KOPT-K1 (cell line): ENCODE data around the gene UBASH3B.

Experiments
- H3K27ac ChIP-seq: fragments of 200-600 bp; sonication (generic); 2 replicates; pipeline ENCODE4 v1.5.1; 2016; ENCODE audit warnings: antibody characterized with exemption, mild to moderate bottlenecking, low read depth, low read length; ENCODE audit not compliant: poor library complexity, severe bottlenecking
- H3K36me3 ChIP-seq: fragments of 200-600 bp; sonication (generic); 2 replicates; pipeline ENCODE4 v1.5.1; 2017; ENCODE audit warnings: antibody characterized with exemption, mild to moderate bottlenecking, low read length, moderate library complexity; ENCODE audit not compliant: insufficient read depth
- H3K9me3 ChIP-seq: fragments of 200-600 bp; sonication (generic); 2 replicates; pipeline ENCODE4 v1.5.1; 2017; ENCODE audit warnings: antibody characterized with exemption, low read length, mild to moderate bottlenecking; ENCODE audit not compliant: insufficient read depth, poor library complexity, severe bottlenecking

Gene UBASH3B

GRCh38 chr11:122789907-122790306 lies 134.4 kb downstream of the UBASH3B start:
- Histone ChIP-seq H3K9me3 (no peaks in the 10 kb centered on the region), H3K27ac (no peak overlapping the region), H3K36me3 (peaks cover 99% of the 10 kb centered on the region)

- H3K9me3 ChIP-seq, result no peaks in the 10 kb centered on the region
- peaks cover 99% of the 10 kb centered on the region for H3K36me3 ChIP-seq
- H3K27ac ChIP-seq, result no peak overlapping the region
These were observed 135.9 kb downstream of the UBASH3B start for GRCh38 chr11:122791411-122791810.

GRCh38 chr11:122791836-122792235 lies 136.3 kb downstream of the UBASH3B start:
- Histone ChIP-seq H3K9me3 (no peaks in the 10 kb centered on the region), H3K36me3 (peaks cover 100% of the 10 kb centered on the region), H3K27ac (no peak overlapping the region)

DNA sequence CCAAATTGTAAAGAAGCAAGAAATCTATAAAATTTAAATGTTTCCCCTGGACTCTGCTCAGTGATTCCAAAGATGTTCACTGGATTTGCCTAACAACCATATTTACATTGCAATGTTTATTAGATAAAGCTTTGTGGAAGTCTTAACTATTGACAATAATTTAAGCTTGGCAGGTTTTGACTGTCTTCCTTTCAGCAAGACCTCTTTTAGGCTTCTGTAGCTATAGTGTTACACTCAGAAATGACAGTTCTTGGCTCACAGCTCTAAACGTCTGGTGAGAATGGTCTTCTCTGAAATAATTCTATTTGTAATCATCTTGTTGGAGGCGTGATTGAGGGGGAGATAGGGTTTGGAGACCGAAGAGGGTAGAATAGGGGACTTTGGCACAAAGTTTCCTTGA lies 138.0 kb downstream of the UBASH3B start:
- H3K36me3 ChIP-seq, result peaks cover 100% of the 10 kb centered on the region
- no peaks in the 10 kb centered on the region for H3K9me3 ChIP-seq
- no peak overlapping the region for H3K27ac ChIP-seq

GRCh38 chr11:122795307-122795706 lies 139.8 kb downstream of the UBASH3B start:
- H3K9me3 ChIP-seq, result no peaks in the 10 kb centered on the region
- no peak overlapping the region for H3K27ac ChIP-seq
- H3K36me3 ChIP-seq, result peaks cover 97% of the 10 kb centered on the region

DNA sequence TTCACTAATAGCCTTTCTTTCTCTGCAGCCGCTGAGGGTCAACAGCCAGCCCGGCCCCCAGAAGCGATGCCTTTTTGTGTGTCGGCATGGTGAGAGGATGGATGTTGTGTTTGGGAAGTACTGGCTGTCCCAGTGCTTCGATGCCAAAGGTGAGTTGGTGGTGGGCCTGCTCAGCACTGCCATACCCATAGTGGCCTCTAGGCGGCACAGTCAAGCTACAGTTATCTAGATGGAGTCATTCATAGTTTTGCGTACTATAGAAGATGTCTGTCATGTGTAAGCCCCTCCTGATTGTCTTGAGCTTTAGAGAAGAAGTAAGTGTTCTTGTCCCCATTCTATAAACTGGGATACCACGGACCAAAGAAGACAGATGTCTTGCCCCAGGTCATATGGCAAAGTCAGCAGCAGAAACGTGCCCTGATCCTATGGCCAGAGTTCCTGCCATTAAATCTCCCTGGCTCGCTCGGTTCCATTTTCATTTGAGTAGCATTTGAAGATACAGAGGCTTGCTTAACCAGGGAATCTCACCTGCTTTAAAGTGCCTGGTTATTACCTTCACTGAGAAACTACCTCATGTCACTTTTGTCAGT lies 140.7 kb downstream of the UBASH3B start:
- H3K9me3 ChIP-seq, result no peaks in the 10 kb centered on the region
- peaks cover 96% of the 10 kb centered on the region for H3K36me3 ChIP-seq
- no peak overlapping the region for H3K27ac ChIP-seq

DNA sequence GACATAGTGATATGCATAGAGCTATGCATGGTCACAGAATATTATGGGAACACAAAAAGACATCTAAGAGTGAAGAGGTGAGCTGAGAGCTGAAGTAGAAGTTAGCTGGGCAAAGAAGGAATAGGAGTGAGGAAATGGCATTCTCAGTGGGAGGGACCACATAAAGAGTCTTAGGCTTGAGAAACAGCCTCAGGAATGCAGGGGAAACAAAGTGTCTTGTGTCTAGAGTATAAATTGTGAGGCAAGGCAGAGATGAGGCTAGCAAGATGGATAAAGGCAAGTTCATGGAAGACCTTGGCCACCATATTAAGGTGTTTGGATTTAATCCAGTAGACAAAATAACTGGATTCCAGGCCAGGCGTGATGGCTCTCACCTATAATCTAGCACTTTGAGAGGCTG lies 142.1 kb downstream of the UBASH3B start:
- H3K36me3 ChIP-seq, result peaks cover 94% of the 10 kb centered on the region
- no peak overlapping the region for H3K27ac ChIP-seq
- no peaks in the 10 kb centered on the region for H3K9me3 ChIP-seq

DNA sequence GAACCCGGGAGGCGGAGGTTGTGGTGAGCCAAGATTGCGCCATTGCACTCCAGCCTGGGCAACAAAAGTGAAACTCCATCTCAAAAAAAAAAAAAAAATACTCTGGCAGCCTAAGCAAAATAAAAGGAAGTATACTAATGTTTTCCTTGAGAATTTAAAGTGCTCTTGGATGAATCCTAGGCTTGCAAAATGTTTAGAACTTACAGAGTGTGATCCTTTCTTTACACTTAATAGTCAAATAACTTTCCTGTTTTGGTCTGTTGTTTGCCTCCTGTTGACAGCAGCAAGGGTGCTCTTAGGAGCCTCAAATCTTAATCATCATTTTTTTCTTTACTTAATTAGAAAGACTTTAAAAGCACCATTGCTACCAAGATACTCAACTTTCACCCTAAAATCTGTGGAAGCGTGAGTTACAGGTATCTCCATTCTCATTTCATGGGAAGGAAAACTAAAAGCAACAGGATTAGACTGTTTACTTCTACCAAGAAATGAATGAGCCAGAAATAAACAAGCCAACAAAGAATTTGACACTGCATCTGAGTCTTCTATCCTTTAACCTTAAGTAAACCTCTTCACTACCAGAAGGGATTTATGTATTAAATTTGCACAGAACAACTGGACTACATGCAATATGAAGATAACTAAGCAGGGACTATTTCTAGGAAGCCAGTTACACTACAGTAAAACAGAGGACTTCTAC lies 144.0 kb downstream of the UBASH3B start:
- peaks cover 94% of the 10 kb centered on the region for H3K36me3 ChIP-seq
- no peaks in the 10 kb centered on the region for H3K9me3 ChIP-seq
- H3K27ac ChIP-seq, result no peak overlapping the region

GRCh38 chr11:122802876-122803275 lies 147.4 kb downstream of the UBASH3B start:
- no peak overlapping the region for H3K27ac ChIP-seq
- no peaks in the 10 kb centered on the region for H3K9me3 ChIP-seq

GRCh38 chr11:122803306-122803705 lies 147.8 kb downstream of the UBASH3B start:
- Histone ChIP-seq H3K27ac (no peak overlapping the region), H3K9me3 (no peaks in the 10 kb centered on the region), H3K36me3 (peaks cover 91% of the 10 kb centered on the region)

More at GRCh38 chr11:122802876-122803275, 147.4 kb downstream of the UBASH3B start:
- H3K36me3 ChIP-seq, result peaks cover 91% of the 10 kb centered on the region

GRCh38 chr11:122803716-122804115 lies 148.2 kb downstream of the UBASH3B start:
- peaks cover 91% of the 10 kb centered on the region for H3K36me3 ChIP-seq
- H3K9me3 ChIP-seq, result no peaks in the 10 kb centered on the region
- H3K27ac ChIP-seq, result no peak overlapping the region

DNA sequence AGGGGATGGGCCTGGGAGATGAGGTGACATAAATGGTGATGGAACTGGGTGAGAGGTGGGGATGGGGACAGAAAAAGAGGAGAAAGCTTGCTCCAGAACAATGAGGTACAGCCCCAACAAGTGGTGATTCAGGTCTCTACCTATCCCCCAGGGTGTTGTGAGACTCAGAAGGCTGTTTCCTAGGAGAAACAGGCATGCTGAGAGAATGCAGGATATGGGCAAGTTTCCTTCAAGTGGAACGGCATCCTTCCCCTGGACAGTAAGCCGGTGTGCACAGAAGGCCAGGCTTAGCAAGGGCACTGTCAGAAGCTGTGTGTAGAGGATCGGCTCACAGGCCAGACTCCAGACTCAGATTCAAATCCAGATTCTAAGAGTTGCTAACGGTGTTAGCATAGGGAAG lies 148.6 kb downstream of the UBASH3B start:
- H3K36me3 ChIP-seq, result peaks cover 91% of the 10 kb centered on the region

DNA sequence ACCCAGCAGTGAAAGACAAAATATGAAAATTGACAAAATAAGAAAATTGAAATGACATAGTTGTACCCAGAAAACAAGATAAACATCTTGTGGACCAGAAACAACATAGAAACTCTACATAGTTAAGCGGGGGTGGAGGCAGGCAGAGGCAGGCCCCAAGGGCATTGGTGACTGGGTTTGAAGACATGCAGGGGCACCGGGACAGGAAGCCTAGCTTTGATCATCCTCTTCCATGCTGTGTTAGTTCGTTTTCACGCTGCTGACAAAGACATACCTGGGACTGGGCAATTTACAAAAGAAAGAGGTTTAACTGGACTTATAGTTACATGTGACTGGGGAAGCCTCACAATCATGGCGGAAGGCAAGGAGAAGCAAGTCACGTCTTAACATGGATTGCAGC lies 149.3 kb downstream of the UBASH3B start:
- H3K9me3 ChIP-seq, result no peaks in the 10 kb centered on the region
- no peak overlapping the region for H3K27ac ChIP-seq
- peaks cover 91% of the 10 kb centered on the region for H3K36me3 ChIP-seq

More for the DNA sequence above, 148.6 kb downstream of the UBASH3B start:
- no peaks in the 10 kb centered on the region for H3K9me3 ChIP-seq
- H3K27ac ChIP-seq, result no peak overlapping the region

DNA sequence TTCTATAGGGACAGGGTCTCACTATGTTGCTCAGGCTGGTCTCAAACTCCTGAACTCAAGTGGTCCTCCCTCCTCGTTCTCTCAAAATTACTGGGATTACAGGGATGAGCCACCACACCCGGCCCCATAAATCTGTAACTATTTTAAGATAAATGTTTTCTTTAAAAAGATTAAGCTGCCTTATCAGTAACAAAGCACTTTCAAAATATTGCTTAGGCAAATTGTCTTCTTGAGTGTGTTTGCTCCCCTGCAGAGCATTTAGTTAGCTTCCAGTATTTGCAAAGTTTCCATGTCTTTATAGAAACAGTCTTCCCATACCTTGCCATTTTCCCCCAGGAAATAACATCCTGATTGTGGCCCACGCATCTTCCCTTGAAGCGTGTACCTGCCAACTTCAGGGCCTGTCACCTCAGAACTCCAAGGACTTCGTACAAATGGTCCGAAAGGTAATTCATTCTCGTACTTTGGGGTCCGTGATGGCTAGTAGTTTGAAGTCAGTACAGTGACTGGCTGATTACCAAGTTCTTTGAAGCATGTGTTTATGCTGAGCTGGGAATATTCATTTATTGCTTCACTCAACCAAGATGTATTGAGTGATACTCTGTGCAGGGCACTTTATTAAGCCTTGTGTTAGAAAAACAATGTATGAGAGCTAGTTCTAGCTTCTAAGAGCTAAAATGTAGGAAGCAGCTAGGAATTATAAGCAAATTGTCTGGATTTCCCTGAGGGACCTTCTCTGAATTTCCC lies 152.4 kb downstream of the UBASH3B start:
- Histone ChIP-seq H3K9me3 (no peaks in the 10 kb centered on the region), H3K27ac (no peak overlapping the region), H3K36me3 (peaks cover 95% of the 10 kb centered on the region)

DNA sequence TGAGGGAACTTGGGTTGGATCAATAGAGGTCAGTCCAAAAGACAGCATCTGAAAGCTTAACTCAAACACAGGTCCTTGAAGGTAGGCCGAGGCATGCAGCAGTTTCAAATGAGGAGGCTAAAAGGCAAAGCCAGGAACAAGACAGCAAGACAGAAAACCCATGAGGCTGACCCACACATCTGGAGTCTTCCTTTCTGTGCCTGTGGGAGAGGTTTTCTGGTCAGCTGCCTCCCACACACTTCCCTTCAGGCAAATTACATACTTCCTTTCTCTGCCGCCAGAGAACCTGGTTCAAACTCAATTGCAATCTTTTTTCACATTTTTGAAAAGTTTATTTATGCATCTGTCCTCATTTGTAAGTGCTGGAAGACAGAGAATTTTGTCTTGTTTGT lies 153.0 kb downstream of the UBASH3B start:
- Histone ChIP-seq H3K27ac (no peak overlapping the region), H3K36me3 (peaks cover 95% of the 10 kb centered on the region), H3K9me3 (no peaks in the 10 kb centered on the region)
